ENCODE measurements around the gene ECT2. TPM values are rescaled to one million over a fixed set of nuclear protein-coding genes. Genes with fewer than 3 reads are reported as not detected.

The ECT2 gene
- total RNA-seq, 1 donor from 2014 or later, result 20.5 TPM

DNA sequence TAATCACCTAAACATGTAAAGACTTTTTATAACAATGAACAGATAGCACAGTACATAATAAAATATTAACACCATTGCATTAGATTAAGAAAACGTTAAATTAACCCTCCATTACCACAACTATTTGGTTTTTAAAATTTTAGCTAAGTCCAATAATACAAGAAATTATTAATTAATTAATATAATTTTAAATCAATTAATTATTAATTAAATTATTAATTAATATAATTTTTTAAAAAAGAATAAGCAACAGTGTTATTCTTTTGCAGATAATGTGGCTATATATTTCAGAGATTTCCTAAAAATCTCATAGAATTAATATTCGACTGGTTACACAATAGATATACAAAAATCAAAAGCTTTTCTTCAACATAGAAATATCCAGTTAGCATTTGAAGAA is 82.5 kb downstream of the ECT2 start:
- H3K4me3 ChIP-seq (ENCODE audit: low read depth, low read length), result no peak overlapping the region
- DNase-seq (ENCODE audit: low read depth), result no peak
- TF ChIP-seq, protein P1, sequence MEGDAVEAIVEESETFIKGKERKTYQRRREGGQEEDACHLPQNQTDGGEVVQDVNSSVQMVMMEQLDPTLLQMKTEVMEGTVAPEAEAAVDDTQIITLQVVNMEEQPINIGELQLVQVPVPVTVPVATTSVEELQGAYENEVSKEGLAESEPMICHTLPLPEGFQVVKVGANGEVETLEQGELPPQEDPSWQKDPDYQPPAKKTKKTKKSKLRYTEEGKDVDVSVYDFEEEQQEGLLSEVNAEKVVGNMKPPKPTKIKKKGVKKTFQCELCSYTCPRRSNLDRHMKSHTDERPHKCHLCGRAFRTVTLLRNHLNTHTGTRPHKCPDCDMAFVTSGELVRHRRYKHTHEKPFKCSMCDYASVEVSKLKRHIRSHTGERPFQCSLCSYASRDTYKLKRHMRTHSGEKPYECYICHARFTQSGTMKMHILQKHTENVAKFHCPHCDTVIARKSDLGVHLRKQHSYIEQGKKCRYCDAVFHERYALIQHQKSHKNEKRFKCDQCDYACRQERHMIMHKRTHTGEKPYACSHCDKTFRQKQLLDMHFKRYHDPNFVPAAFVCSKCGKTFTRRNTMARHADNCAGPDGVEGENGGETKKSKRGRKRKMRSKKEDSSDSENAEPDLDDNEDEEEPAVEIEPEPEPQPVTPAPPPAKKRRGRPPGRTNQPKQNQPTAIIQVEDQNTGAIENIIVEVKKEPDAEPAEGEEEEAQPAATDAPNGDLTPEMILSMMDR (IDR thresholded peaks at IDR 0.05; ENCODE audit: insufficient read depth, low read length, poor library complexity, severe bottlenecking), result no peak
- no peaks in the 10 kb centered on the region for H3K27me3 ChIP-seq (ENCODE audit: control insufficient read depth, insufficient read depth, low read length)
- H3K36me3 ChIP-seq (ENCODE audit: control insufficient read depth, insufficient read depth, low read length), result no peaks in the 10 kb centered on the region

DNA sequence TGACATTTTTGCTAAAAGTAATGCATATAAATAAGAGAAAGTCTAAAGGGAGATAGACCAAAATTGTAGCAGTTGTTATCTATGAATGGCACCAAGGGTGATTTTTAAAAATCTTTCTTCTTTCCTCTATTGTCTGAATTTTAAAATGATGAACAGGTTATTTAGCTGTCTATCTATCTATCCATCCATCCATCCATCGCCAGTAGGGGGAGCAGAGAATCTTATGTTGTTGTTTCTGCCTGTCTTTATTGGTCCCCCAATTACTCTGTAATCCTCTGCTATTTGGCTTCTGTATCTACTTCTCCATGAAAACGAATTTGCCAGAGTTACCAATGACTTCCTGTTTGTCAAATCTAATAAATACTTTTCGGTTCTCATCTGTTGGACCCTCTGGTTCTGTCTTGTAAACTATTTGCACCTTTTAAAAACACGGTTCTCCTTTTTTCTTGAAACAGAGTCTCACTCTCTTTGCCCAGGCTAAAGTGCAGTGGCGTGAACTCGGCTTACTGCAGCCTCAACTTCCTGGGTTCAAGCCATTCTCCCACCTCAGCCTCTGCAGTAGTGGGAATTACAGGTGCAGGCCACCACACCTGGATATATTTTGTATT is 86.0 kb downstream of the ECT2 start:
- TF ChIP-seq, protein P1 (IDR thresholded peaks at IDR 0.05; ENCODE audit: insufficient read depth, low read length, poor library complexity, severe bottlenecking), result peak; percentile 80
- H3K4me3 ChIP-seq (ENCODE audit: low read depth, low read length), result no peak overlapping the region
- no peaks in the 10 kb centered on the region for H3K36me3 ChIP-seq (ENCODE audit: control insufficient read depth, insufficient read depth, low read length)
- no peaks in the 10 kb centered on the region for H3K27me3 ChIP-seq (ENCODE audit: control insufficient read depth, insufficient read depth, low read length)
- DNase-seq (ENCODE audit: low read depth), result no peak

DNA sequence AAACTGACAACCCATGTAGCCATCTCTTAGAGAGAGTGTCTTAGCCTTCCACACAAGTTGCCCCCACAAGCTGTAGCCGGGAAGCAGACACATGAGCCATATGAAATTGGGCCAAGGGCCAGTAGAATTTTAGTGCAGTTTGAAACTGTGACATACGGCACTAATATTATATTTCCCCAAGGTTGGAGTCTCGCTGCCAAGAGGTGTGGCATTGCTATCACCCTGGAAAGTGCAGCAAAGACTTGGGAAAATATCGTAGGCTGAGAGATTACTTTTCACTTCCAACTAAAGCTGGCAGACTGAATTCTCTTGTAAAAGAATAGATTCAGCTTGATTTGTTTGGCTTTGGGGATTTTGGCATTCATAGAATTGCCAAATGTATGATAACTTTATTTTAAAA is 89.2 kb downstream of the ECT2 start:
- Histone ChIP-seq H3K27me3 (ENCODE audit: control insufficient read depth, insufficient read depth, low read length) (no peaks in the 10 kb centered on the region), H3K36me3 (ENCODE audit: control insufficient read depth, insufficient read depth, low read length) (no peaks in the 10 kb centered on the region), H3K4me3 (ENCODE audit: low read depth, low read length) (no peak overlapping the region)
- TF ChIP-seq, protein P1 (IDR thresholded peaks at IDR 0.05; ENCODE audit: insufficient read depth, low read length, poor library complexity, severe bottlenecking), result no peak
- DNase-seq (ENCODE audit: low read depth), result no peak

DNA sequence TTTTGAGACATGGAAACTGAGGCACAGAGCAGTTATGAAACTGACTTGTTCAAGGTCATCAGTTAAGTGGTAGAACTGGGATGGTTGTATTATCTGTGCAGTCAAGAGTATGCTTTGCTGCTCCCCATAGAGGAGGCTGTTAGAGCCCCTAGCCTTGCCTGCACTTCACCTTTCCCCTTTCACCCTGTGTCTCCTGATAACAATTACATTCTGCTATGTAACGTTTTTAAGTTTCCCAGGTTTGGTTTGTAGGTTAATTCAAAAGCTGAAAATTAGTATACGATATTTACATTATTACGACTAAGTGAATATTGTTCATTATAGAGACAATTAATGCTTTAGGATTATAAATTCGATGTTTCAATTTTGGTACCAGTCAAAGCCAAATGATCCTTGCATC is 89.9 kb downstream of the ECT2 start:
- no peak for DNase-seq (ENCODE audit: low read depth)
- Histone ChIP-seq H3K27me3 (ENCODE audit: control insufficient read depth, insufficient read depth, low read length) (no peaks in the 10 kb centered on the region), H3K36me3 (ENCODE audit: control insufficient read depth, insufficient read depth, low read length) (no peaks in the 10 kb centered on the region), H3K4me3 (ENCODE audit: low read depth, low read length) (no peak overlapping the region)
- TF ChIP-seq, protein P1 (IDR thresholded peaks at IDR 0.05; ENCODE audit: insufficient read depth, low read length, poor library complexity, severe bottlenecking), result no peak

DNA sequence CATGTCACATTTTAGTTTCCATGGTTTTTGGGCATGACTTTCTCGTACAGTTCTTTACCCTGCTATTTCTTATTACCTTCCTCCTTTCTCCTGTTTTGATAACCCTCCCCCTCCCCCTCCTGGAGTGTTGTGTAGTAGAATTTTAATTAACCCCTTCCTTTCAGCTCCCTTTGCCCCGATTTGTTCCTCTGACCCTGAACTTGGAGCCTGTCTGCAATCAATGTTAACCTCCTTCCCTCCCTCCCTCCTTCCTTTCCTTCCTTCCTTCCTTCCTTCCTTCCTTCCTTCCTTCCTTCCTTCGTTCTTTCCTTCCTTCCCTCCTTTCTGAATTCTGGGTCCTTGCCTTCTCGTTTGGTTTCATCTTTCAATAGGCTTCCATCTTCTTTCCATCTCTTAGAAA is 90.4 kb downstream of the ECT2 start:
- Histone ChIP-seq H3K4me3 (ENCODE audit: low read depth, low read length) (no peak overlapping the region), H3K36me3 (ENCODE audit: control insufficient read depth, insufficient read depth, low read length) (no peaks in the 10 kb centered on the region), H3K27me3 (ENCODE audit: control insufficient read depth, insufficient read depth, low read length) (no peaks in the 10 kb centered on the region)
- TF ChIP-seq, protein P1 (IDR thresholded peaks at IDR 0.05; ENCODE audit: insufficient read depth, low read length, poor library complexity, severe bottlenecking), result no peak
- DNase-seq (ENCODE audit: low read depth), result no peak

DNA sequence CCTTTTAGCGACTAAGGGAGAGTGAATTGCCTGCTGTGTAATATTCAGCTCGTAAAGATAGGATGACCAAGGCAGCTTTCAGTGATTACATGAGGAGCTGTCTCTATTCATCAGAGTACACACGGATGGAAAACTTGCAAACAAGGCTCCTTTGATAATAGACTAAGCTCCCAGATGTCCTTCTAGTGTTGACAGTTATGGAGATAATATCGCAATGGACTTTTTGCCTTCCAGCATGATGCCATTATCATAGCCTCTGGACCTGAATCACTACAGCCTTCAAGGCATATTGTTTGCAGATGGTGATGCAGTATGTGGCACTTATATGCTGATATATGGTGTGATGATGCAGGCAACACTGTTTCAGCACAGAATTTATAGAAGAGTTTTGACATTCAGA is 93.9 kb downstream of the ECT2 start:
- Histone ChIP-seq H3K4me3 (ENCODE audit: low read depth, low read length) (no peak overlapping the region), H3K36me3 (ENCODE audit: control insufficient read depth, insufficient read depth, low read length) (no peaks in the 10 kb centered on the region), H3K27me3 (ENCODE audit: control insufficient read depth, insufficient read depth, low read length) (no peaks in the 10 kb centered on the region)
- TF ChIP-seq, protein P1 (IDR thresholded peaks at IDR 0.05; ENCODE audit: insufficient read depth, low read length, poor library complexity, severe bottlenecking), result no peak
- no peak for DNase-seq (ENCODE audit: low read depth)
